GM19463 (cell line): Measurements from ENCODE around the gene KLK7.
"Not testable (repeated sequence)": the region's sequence is repeated elsewhere in the genome, so short reads cannot be mapped to it uniquely, and the experiment has no call there.

Experiments used
- ATAC-seq: cut with Tn5 transposase; IDR thresholded peaks from one replicate; pipeline ENCODE4 v1.9.1; 2021; ENCODE audit warnings: mild to moderate bottlenecking, moderate library complexity; ENCODE audit not compliant: unreplicated experiment

KLK7 gene

GRCh38 chr19:50978772-50979390, 4.8 kb downstream of the KLK7 start:
- no peak for ATAC-seq

GRCh38 chr19:50977626-50978025, 6.1 kb downstream of the KLK7 start:
- ATAC-seq: no peak

DNA sequence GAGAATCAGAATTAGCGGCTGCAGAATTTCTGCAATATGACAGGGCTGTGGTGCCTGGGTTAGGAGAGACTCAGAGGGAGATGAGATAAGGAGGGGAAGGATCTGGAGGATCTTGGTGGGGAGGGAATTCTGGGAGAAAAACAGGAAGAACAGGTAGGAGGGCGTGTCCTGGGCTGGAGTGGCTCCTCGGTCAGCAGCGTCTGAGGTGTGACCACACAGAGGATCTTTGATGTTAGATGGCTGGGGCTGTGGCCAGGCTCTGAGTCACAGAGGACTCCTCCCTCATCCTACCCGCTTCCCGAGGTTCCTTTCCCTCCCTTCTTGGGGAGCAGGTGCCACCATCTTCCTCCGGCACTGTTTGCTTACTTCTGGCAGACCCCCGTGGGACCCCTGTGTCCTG, 8.0 kb downstream of the KLK7 start:
- ATAC-seq: no peak

DNA sequence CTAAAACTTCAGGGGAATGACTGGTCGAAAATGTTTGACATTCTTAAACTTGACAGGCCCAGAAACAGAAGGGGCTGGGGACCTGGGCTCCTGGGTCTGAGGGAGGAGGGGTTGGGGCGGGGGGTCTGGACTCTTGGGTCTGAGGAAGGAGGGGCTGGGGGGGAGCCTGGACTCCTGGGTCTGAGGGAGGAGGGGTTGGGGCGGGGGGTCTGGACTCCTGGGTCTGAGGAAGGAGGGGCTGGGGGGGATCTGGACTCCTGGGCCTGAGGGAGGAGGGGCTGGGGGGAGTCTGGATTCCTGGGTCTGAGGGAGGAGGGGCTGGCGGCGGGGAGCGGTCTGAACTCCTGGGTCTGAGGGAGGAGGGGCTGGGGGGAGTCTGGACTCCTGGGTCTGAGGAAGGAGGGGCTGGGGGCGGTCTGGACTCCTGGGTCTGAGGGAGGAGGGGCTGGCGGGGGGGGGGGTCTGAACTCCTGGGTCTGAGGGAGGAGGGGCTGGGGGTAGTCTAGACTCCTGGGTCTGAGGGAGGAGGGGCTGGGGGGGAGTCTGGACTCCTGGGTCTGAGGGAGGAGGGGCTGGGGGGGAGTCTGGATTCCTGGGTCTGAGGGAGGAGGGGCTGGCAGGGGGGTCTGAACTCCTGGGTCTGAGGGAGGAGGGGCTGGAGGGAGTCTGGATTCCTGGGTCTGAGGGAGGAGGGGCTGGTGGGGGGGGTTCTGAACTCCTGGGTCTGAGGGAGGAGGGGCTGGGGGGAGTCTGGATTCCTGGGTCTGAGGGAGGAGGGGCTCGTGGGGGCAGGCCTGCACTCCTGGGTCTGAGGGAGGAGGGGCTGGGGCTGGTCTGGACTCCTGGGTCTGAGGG, 8.8 kb downstream of the KLK7 start:
- ATAC-seq: no peak

DNA sequence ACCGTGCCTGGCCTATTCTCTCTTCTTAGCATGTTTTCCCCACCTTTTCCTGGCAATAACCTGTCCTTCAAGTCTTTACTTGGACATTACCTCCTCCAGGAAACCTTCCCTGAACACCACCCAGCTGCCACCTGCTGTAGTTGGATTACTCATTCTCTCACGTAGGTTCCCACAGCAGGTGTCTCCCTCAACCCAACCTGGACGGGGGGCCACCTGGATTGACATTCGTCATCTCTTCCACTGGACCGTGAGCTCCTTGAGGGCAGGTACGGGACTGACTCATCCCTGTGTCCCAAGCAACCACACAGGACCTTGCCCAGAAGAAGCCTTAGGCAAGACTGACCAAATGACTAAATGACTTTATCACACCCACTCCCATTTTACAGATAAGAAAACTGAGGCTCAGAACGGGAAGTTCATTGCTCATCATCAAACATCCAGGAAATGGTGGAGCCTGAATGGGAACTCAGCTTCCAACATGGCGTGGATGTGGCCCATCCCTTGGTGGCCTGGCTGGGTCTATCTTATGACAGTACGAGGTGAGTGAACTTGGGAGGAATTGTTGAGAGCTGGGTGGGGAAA, 10.8 kb downstream of the KLK7 start:
- no peak for ATAC-seq

GRCh38 chr19:50969810-50970209, 13.9 kb downstream of the KLK7 start:
- not testable (repeated sequence) for ATAC-seq

GRCh38 chr19:50969413-50969760, 14.3 kb downstream of the KLK7 start, which contains the start of gene KLK6:
TSS of gene KLK6 (minus strand) at chr19:50969591. CDS start at chr19:50968104, 1,487 bp downstream.
- no peak for ATAC-seq

GRCh38 chr19:50968716-50969412, 14.9 kb downstream of the KLK7 start:
- no peak for ATAC-seq

GRCh38 chr19:50967929-50968715, 15.6 kb downstream of the KLK7 start:
- no peak for ATAC-seq

DNA sequence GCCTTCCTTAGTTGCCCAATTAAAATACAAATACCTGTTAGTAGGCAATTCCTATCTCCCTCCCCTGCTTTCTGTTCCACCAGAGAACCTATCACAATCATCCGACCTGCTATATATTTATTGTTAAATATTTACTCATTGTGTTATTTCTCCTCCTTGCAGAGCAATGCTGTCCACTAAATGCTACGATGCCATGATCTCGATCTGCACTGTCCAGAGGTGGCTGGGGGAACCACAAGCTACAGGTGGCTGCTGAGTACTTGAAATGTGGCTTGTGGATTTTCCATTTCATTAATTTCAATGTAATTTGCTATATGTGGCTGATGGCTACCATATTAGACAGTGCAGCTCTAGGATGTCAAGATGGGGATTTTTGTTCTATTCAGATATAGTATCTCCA, 19.5 kb downstream of the KLK7 start:
- no peak for ATAC-seq

- ATAC-seq: no peak
Measured at GRCh38 chr19:50963381-50963780, 20.3 kb downstream of the KLK7 start.

DNA sequence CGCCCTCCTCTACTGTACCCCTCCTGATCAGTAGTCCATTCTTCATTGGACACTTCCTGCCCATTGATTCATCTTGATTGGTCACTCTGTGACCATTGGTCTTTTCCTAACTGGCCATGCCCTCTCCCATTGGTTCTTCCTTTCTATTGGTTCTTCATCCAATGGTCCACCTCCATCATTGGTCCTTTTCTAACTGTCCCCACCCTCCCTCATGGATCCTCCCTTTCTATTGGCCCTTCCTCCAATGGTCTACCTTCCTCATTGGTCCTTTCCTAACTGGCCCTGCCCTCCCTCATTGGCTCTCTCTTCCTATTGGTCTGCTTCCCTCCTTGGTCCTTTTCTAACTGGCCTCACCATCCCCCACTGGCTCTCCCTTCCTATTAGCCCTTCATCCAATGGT, 21.5 kb downstream of the KLK7 start:
- no peak for ATAC-seq

- ATAC-seq: no peak
Measured at GRCh38 chr19:50959731-50960500, 23.8 kb downstream of the KLK7 start.

DNA sequence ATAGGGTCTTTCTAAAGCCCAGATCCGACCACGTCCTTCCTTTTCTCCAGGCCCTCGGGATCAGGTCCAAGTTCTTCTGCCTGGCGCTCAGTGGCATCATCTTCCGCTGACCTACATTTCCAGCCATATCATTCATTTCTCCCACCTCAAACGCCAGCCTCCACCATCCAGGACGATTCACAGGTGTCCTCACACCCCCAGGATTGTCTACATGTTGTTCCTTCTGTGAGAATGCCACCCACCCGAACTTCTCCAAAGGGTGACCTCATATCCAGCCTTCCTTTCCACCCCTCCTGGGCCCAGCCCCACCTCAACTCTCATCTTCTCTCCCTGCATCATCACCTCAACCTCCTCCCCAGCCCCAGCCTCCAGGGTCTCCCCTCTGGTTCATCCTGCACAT, 26.1 kb downstream of the KLK7 start:
- ATAC-seq: no peak

DNA sequence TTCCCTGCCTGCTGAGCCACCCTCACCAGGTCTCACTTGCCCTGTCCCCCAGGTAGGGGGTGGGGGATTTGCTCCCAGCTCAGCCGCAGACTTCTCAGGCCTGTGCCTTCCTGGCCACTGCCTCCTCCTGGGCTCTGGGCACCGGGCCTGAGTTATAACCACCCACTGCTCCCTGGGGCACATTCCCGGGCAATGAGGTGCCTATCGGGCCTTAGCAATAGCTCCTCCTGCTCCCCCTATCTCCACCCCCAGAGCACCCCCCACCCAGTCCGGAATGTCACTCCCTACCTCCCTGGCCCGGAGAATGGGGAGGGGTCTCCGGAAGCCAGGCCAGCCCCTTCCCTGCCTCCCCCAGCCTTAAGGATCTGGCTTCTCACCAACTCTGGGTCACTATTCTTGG, 30.8 kb downstream of the KLK7 start, which contains the start of gene KLK5:
Gene KLK5, minus strand, starts transcription at position 129 of the 400 bp plus-strand sequence. CDS start 381 bp downstream, outside the sequence.
- no peak for ATAC-seq

- no peak for ATAC-seq
Measured at GRCh38 chr19:50949861-50950260, 33.9 kb downstream of the KLK7 start.

DNA sequence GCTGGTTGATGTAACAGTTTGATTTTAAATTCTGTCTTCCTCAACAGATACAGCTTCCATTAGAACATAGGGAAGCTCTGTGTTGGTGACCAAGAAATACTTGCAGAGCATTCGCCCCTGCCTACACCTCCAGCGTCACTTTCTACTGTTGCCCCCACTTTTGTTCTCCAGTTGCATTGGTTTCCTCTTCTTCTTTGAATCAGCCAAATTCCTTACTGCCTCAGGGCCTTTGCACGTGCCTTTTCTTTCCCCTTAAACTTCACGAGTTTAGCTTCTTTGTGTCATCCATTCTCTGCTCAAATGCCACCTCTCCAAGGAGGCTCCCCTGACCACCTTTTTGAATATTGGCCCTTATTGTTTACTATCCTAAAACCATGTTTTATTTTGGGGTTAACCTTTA, 36.6 kb downstream of the KLK7 start:
- no peak for ATAC-seq

DNA sequence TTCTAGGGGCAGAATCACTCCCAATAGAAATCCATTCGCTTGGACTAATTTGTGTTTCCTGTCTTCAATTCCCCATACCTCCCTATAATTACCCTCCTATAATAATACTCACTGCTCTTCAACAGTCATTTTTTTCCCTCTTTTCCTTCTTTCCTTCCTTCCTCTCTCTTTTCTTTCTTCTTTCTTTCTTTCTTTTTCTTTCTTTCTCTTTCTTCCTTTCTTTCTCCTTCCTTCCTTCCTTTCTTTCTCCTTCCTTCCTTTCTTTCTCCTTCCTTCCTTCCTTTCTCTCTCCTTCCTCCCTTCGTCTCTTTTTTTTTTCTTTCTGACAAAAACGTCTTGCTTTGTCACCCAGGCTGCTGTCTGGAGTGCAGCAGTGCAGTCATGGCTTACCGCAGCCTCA, 38.9 kb downstream of the KLK7 start:
- ATAC-seq: no peak

- ATAC-seq: no peak
Measured at GRCh38 chr19:50943074-50943828, 40.5 kb downstream of the KLK7 start.
